Measurements from ENCODE around the gene SASS6. TPM values are rescaled to one million over a fixed set of nuclear protein-coding genes. Genes with fewer than 3 reads are reported as not detected.

Gene SASS6
- total RNA-seq, 1 experiment from 2014 or later = 7.5 TPM

DNA sequence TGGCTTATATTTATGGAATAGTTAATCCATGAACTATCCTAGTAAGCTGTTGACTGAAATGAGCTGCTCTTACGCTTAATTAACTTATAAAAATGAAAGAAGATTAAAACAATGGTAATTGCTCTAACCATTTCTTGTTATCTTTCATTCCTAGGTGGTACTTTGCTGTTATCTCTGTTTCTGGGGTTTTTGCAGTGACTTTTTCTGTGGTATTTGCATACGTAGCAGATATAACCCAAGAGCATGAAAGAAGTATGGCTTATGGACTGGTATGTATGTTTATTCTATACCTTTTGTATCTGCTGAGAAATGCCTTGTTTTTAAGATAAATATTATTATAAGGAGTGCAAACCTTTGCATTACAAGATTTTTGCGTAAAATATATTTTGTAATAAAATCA, 71.0 kb downstream of the SASS6 start:
- Mint-ChIP-seq H3K27ac (ENCODE audit: low read depth, unreplicated experiment) (no peak overlapping the region), H3K36me3 (ENCODE audit: insufficient read depth, unreplicated experiment) (peaks cover 97% of the 10 kb centered on the region), H3K4me3 (ENCODE audit: unreplicated experiment) (no peak overlapping the region), H3K9me3 (ENCODE audit: unreplicated experiment) (no peaks in the 10 kb centered on the region), H3K4me1 (ENCODE audit: insufficient read depth, unreplicated experiment) (peaks cover 6% of the 10 kb centered on the region), H3K27me3 (ENCODE audit: insufficient read depth, unreplicated experiment) (no peaks in the 10 kb centered on the region)
- intact Hi-C loops (cut with micrococcal nuclease) = no loop called here
- ChIA-PET CTCF (interaction anchor here (1.1 kb wide), 1 partner anchor 22 kb away, joined by 3 read pairs; no protein-coding TSS in a partner anchor), POLR2A (interaction anchor here (1.1 kb wide), 1 partner anchor 8 kb away, joined by 3 read pairs; no protein-coding TSS in a partner anchor)
- no TSS peak for BruUV-seq (replicated peaks)
- no peak for DNase-seq (ENCODE audit: unreplicated experiment)
- TF ChIP-seq, protein P1, sequence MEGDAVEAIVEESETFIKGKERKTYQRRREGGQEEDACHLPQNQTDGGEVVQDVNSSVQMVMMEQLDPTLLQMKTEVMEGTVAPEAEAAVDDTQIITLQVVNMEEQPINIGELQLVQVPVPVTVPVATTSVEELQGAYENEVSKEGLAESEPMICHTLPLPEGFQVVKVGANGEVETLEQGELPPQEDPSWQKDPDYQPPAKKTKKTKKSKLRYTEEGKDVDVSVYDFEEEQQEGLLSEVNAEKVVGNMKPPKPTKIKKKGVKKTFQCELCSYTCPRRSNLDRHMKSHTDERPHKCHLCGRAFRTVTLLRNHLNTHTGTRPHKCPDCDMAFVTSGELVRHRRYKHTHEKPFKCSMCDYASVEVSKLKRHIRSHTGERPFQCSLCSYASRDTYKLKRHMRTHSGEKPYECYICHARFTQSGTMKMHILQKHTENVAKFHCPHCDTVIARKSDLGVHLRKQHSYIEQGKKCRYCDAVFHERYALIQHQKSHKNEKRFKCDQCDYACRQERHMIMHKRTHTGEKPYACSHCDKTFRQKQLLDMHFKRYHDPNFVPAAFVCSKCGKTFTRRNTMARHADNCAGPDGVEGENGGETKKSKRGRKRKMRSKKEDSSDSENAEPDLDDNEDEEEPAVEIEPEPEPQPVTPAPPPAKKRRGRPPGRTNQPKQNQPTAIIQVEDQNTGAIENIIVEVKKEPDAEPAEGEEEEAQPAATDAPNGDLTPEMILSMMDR (IDR thresholded peaks at IDR 0.05; ENCODE audit: unreplicated experiment) = no peak

- POLR2A ChIA-PET = interaction anchor here (0.8 to 1.1 kb wide), 2 partner anchors 14 to 197 kb away, joined by 3 to 4 read pairs; no protein-coding TSS in a partner anchor
- BruUV-seq (replicated peaks) = no TSS peak
- H3K36me3 Mint-ChIP-seq (ENCODE audit: insufficient read depth, unreplicated experiment) = peaks cover 36% of the 10 kb centered on the region
- TF ChIP-seq, protein P1 (IDR thresholded peaks at IDR 0.05; ENCODE audit: unreplicated experiment) = no peak
- DNase-seq (ENCODE audit: unreplicated experiment) = no peak
- no peaks in the 10 kb centered on the region for H3K27me3 Mint-ChIP-seq (ENCODE audit: insufficient read depth, unreplicated experiment)
- peaks cover 14% of the 10 kb centered on the region for H3K4me1 Mint-ChIP-seq (ENCODE audit: insufficient read depth, unreplicated experiment)
- no peak overlapping the region for H3K4me3 Mint-ChIP-seq (ENCODE audit: unreplicated experiment)
- H3K9me3 Mint-ChIP-seq (ENCODE audit: unreplicated experiment) = no peaks in the 10 kb centered on the region
- CTCF ChIA-PET = interaction anchor here (0.6 to 0.9 kb wide), 3 partner anchors 11 to 446 kb away, joined by 3 to 6 read pairs (median 5); no protein-coding TSS in a partner anchor
- no peak overlapping the region for H3K27ac Mint-ChIP-seq (ENCODE audit: low read depth, unreplicated experiment)
- intact Hi-C loops (cut with micrococcal nuclease) = no loop called here
Measured at GRCh38 chr1:100053727-100054126, 79.0 kb downstream of the SASS6 start.

DNA sequence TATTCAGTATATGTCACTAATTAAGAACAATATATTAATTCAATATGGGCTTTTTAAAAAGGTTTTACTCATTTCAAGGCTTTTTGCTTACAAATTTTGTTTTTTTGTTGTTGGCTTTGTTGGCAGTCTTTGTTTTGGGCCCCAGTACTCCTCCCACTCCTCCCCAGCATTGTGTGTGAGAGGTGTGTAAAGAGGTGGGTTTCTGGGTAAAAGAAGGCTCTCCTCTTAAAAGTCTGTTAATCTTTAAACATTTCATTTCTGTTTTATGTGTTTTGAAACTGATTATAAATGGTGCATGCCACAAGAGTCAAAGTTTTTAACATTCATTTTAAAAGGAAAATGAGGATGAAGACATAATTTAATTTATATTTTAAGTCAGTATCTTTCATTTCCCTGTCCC, 79.6 kb downstream of the SASS6 start:
- CTCF ChIA-PET = interaction anchor here (0.6 to 0.9 kb wide), 2 partner anchors 19 to 446 kb away, joined by 5 to 6 read pairs; no protein-coding TSS in a partner anchor

GRCh38 chr1:100051893-100052292, 80.8 kb downstream of the SASS6 start:
- no peaks in the 10 kb centered on the region for H3K9me3 Mint-ChIP-seq (ENCODE audit: unreplicated experiment)
- no peak overlapping the region for H3K4me3 Mint-ChIP-seq (ENCODE audit: unreplicated experiment)
- peaks cover 22% of the 10 kb centered on the region for H3K36me3 Mint-ChIP-seq (ENCODE audit: insufficient read depth, unreplicated experiment)
- intact Hi-C loops (cut with micrococcal nuclease) = no loop called here
- H3K27me3 Mint-ChIP-seq (ENCODE audit: insufficient read depth, unreplicated experiment) = no peaks in the 10 kb centered on the region
- DNase-seq (ENCODE audit: unreplicated experiment) = peak; percentile 49
- H3K4me1 Mint-ChIP-seq (ENCODE audit: insufficient read depth, unreplicated experiment) = peaks cover 24% of the 10 kb centered on the region
- peak overlapping the region; percentile 37 for H3K27ac Mint-ChIP-seq (ENCODE audit: low read depth, unreplicated experiment)
- CTCF ChIA-PET = interaction anchor here (0.6 to 0.8 kb wide), 2 partner anchors 42 to 214 kb away, joined by 3 to 5 read pairs; partner anchors contain the start of gene RTCA
- BruUV-seq (replicated peaks) = no TSS peak
- POLR2A ChIA-PET = interaction anchor here (0.6 to 3.1 kb wide), 10 partner anchors 9 to 843 kb away, joined by 3 to 40 read pairs (median 6); partner anchors contain the start of genes EXTL2, FRRS1, SLC30A7 and SLC35A3
- TF ChIP-seq, protein P1 (IDR thresholded peaks at IDR 0.05; ENCODE audit: unreplicated experiment) = no peak

More for the DNA sequence above, 79.6 kb downstream of the SASS6 start:
- Mint-ChIP-seq H3K27me3 (ENCODE audit: insufficient read depth, unreplicated experiment) (no peaks in the 10 kb centered on the region), H3K4me1 (ENCODE audit: insufficient read depth, unreplicated experiment) (peaks cover 19% of the 10 kb centered on the region), H3K9me3 (ENCODE audit: unreplicated experiment) (no peaks in the 10 kb centered on the region), H3K27ac (ENCODE audit: low read depth, unreplicated experiment) (no peak overlapping the region), H3K4me3 (ENCODE audit: unreplicated experiment) (no peak overlapping the region), H3K36me3 (ENCODE audit: insufficient read depth, unreplicated experiment) (peaks cover 35% of the 10 kb centered on the region)
- BruUV-seq (replicated peaks) = no TSS peak
- intact Hi-C loops (cut with micrococcal nuclease) = no loop called here
- TF ChIP-seq, protein P1 (IDR thresholded peaks at IDR 0.05; ENCODE audit: unreplicated experiment) = no peak
- POLR2A ChIA-PET = interaction anchor here (0.8 to 1.1 kb wide), 2 partner anchors 14 to 197 kb away, joined by 3 to 4 read pairs; no protein-coding TSS in a partner anchor
- DNase-seq (ENCODE audit: unreplicated experiment) = no peak

Measured in MCF 10A (cell line).